ENCODE data around the gene SLC39A12. TPM values are rescaled to one million over a fixed set of nuclear protein-coding genes. Genes with fewer than 3 reads are reported as not detected.

Gene SLC39A12
- total RNA-seq, 1 donor from 2014 or later = not detected

DNA sequence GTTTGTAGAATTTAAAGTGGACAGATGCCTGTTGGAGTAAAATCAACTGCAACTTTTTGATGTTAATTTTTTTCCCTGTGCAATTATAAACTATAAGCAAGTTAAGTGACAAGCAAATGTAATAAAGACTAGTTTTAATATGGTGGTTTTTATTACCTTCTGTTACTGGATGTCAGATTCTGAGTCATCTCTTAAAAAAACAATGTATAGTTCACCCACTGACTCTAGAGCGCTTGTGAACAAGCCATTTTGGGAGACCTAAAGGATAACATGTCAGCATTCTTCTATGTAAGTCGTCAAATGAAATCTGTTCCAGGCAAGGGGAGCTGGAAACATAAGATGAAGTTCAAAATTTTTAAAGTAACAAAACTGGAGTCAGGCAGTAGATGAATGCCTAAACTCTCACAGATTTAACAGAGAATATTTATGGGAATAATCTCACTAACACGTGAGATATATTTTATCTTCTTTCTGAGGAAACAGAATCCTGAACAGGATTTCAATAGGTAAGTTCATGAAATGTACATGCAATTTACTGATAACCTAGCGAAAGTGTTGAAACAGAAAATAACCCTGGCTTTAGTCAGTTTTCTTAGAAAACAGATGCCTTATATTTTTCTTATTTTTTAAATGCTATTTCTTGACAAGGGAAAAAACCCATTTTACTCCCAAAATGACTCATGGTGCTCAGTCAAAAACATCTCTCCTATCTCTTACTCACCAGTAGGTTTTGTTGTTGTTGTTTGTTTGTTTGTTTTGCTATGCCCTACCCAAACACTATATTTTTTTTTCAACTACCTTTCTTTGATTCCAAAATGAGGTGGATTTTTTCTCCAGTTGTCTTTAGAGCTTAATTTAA is 91.7 kb downstream of the SLC39A12 start:
- H3K4me3 ChIP-seq (ENCODE audit: low read depth, low read length) = no peak overlapping the region
- no peaks in the 10 kb centered on the region for H3K36me3 ChIP-seq (ENCODE audit: control insufficient read depth, insufficient read depth, low read length)
- no peak for DNase-seq (ENCODE audit: low read depth)
- TF ChIP-seq CTCF (IDR thresholded peaks at IDR 0.05; ENCODE audit: insufficient read depth, low read length, poor library complexity, severe bottlenecking) = no peak
- no peaks in the 10 kb centered on the region for H3K27me3 ChIP-seq (ENCODE audit: control insufficient read depth, insufficient read depth, low read length)

GRCh38 chr10:18044976-18045720 is 93.4 kb downstream of the SLC39A12 start:
- no peak for TF ChIP-seq CTCF (IDR thresholded peaks at IDR 0.05; ENCODE audit: insufficient read depth, low read length, poor library complexity, severe bottlenecking)
- no peak for DNase-seq (ENCODE audit: low read depth)
- no peaks in the 10 kb centered on the region for H3K27me3 ChIP-seq (ENCODE audit: control insufficient read depth, insufficient read depth, low read length)
- H3K4me3 ChIP-seq (ENCODE audit: low read depth, low read length) = no peak overlapping the region
- H3K36me3 ChIP-seq (ENCODE audit: control insufficient read depth, insufficient read depth, low read length) = no peaks in the 10 kb centered on the region

- DNase-seq (ENCODE audit: low read depth) = no peak
- no peaks in the 10 kb centered on the region for H3K27me3 ChIP-seq (ENCODE audit: control insufficient read depth, insufficient read depth, low read length)
- H3K4me3 ChIP-seq (ENCODE audit: low read depth, low read length) = no peak overlapping the region
- no peaks in the 10 kb centered on the region for H3K36me3 ChIP-seq (ENCODE audit: control insufficient read depth, insufficient read depth, low read length)
- no peak for TF ChIP-seq CTCF (IDR thresholded peaks at IDR 0.05; ENCODE audit: insufficient read depth, low read length, poor library complexity, severe bottlenecking)
Observed at GRCh38 chr10:18056583-18056982, 104.9 kb downstream of the SLC39A12 start.

- TF ChIP-seq CTCF (IDR thresholded peaks at IDR 0.05; ENCODE audit: insufficient read depth, low read length, poor library complexity, severe bottlenecking) = no peak
- H3K4me3 ChIP-seq (ENCODE audit: low read depth, low read length) = no peak overlapping the region
- no peaks in the 10 kb centered on the region for H3K36me3 ChIP-seq (ENCODE audit: control insufficient read depth, insufficient read depth, low read length)
- no peak for DNase-seq (ENCODE audit: low read depth)
- H3K27me3 ChIP-seq (ENCODE audit: control insufficient read depth, insufficient read depth, low read length) = no peaks in the 10 kb centered on the region
Observed at GRCh38 chr10:18059826-18060559, 108.3 kb downstream of the SLC39A12 start.

DNA sequence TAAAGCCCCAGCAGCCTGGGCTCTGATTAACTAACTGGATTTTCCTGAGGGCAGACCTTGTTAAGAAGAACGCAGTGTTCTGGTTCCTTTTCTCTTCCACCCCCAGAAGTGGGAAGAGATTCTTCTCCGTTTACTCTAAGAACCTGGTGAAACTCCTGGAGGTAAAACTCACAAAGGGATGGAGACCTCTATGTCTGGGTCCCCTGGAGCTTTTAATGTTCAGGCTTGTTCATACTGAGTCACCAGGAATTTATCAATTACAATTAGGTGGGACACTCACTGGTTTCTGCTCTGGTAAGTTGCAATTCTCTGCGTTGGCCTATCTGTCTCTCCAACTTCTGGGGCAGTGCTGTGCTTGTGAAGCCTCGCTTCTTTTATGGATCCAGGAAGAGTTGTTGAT is 115.2 kb downstream of the SLC39A12 start:
- Histone ChIP-seq H3K4me3 (ENCODE audit: low read depth, low read length) (no peak overlapping the region), H3K27me3 (ENCODE audit: control insufficient read depth, insufficient read depth, low read length) (no peaks in the 10 kb centered on the region), H3K36me3 (ENCODE audit: control insufficient read depth, insufficient read depth, low read length) (no peaks in the 10 kb centered on the region)
- TF ChIP-seq CTCF (IDR thresholded peaks at IDR 0.05; ENCODE audit: insufficient read depth, low read length, poor library complexity, severe bottlenecking) = no peak
- peak; percentile 5 for DNase-seq (ENCODE audit: low read depth)

Measured in kidney epithelial cell (primary cell).